ENCODE results near the gene TSHR. TPM values are rescaled to one million over a fixed set of nuclear protein-coding genes. Genes with fewer than 3 reads are reported as not detected.
"Not testable (repeated sequence)": the region's sequence is repeated elsewhere in the genome, so short reads cannot be mapped to it uniquely, and the experiment has no call there.

Gene TSHR
- total RNA-seq, 1 experiment from 2014 or later, result not detected

DNA sequence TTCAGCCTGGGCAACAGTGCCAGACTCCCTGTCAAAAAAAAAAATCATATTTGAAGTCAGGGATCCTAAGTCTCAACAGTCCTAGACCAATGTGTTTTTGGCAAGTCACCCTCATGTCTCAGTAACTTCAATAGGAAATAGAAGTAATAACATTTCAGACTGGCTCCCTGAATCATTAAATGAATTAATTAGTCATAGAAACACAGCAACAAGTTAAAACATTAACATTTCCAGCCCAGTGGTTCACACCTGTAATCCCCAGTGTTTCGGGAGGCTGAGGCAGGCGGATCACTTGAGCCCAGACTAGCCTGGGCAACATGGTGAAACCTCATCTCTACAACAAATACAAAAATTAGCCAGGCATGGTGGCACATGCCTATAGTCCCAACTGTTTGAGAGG lies 140.1 kb downstream of the TSHR start:
- no peak for DNase-seq (ENCODE audit: low read depth, low spot score)
- in situ Hi-C loops (cut with HindIII; ENCODE audit: low pct_unique_long_range_greater_than_20kb, low sequenced_read_pairs), result no loop called here

- DNase-seq (ENCODE audit: low read depth, low spot score), result no peak
- in situ Hi-C loops (cut with HindIII; ENCODE audit: low pct_unique_long_range_greater_than_20kb, low sequenced_read_pairs), result no loop called here
Measured at GRCh38 chr14:81096656-81097055, 141.2 kb downstream of the TSHR start.

DNA sequence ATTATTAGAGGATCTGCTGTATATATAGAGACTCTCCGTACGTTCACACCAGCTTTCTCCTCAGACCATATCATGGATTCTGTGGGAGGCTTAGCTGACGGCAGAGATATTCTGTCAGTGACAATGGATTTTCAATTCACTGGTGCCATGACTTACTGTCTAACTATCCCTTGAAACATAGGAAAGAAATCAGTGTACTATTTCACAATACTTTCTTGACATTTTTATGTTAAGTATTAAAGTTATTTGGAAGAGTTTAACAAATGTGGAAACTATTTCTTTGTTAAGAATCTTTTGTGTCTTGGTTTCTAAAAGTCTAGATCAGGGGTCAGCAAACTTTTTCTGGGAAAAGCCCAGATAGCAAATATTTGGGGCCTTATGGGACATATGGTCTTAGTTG lies 146.8 kb downstream of the TSHR start:
- in situ Hi-C loops (cut with HindIII; ENCODE audit: low pct_unique_long_range_greater_than_20kb, low sequenced_read_pairs), result no loop called here
- no peak for DNase-seq (ENCODE audit: low read depth, low spot score)

DNA sequence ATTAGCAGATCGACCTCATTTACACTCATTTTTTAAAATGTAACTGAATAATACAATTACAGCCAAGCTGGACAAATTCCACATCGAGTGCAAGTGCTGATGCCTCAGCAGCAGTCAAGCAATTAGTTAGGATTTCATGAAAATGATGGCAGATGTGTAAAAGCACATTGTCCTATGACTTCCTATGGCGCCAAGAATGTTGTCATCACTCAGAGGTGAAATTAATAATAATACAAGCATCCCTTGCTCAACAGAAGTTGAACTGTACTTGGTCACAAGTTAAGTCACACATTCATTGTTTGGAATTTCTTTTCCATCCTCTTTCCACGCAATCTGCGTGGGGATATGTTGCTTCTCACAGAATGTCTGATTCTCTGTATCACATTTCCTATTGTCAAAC lies 148.0 kb downstream of the TSHR start:
- no peak for DNase-seq (ENCODE audit: low read depth, low spot score)
- in situ Hi-C loops (cut with HindIII; ENCODE audit: low pct_unique_long_range_greater_than_20kb, low sequenced_read_pairs), result no loop called here

- in situ Hi-C loops (cut with HindIII; ENCODE audit: low pct_unique_long_range_greater_than_20kb, low sequenced_read_pairs), result no loop called here
- no peak for DNase-seq (ENCODE audit: low read depth, low spot score)
Measured at GRCh38 chr14:81105378-81105777, 150.0 kb downstream of the TSHR start.

GRCh38 chr14:81105961-81106360 lies 150.5 kb downstream of the TSHR start:
- in situ Hi-C loops (cut with HindIII; ENCODE audit: low pct_unique_long_range_greater_than_20kb, low sequenced_read_pairs), result no loop called here
- DNase-seq (ENCODE audit: low read depth, low spot score), result no peak

DNA sequence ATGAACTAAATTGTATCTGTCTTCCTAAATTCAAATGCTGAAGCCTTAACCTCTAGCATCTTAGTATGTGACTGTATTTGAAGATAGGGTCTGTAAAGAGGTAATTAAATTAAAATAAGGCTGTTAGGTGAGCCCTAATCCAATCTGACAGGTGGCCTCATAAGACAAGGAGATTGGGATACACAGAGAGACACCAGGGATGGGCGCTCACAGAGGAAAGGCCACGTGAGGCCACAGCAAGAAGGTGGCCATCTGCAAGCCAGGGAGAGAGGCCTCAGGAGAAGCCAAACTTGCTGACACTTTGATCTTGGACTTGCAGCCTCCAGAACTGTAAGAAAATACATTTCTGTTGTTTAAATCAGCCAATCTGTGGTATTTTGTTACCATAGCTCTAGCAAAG lies 154.8 kb downstream of the TSHR start:
- DNase-seq (ENCODE audit: low read depth, low spot score), result no peak
- in situ Hi-C loops (cut with HindIII; ENCODE audit: low pct_unique_long_range_greater_than_20kb, low sequenced_read_pairs), result no loop called here

DNA sequence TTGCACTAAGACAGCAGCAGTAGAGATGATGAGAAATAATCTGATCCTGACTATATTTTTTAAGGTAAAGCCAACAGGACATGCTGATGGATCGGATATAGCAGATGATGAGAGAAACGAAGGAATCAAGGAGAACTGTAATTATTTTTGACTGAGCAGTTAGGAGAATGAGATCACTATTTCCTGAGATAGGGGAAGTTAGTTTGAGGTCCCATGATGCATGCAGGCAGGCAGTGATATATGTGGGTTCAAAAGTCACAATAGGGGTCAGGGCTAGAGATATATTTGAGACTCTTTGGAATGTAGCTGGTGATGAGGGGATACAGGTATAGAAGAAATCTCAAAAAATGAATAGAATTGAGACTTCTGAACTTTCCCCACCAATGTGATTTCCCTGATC lies 157.8 kb downstream of the TSHR start:
- in situ Hi-C loops (cut with HindIII; ENCODE audit: low pct_unique_long_range_greater_than_20kb, low sequenced_read_pairs), result no loop called here
- no peak for DNase-seq (ENCODE audit: low read depth, low spot score)

- in situ Hi-C loops (cut with HindIII; ENCODE audit: low pct_unique_long_range_greater_than_20kb, low sequenced_read_pairs); DNase-seq (ENCODE audit: low read depth, low spot score): not testable (repeated sequence)
Measured at GRCh38 chr14:81113945-81114820, 158.8 kb downstream of the TSHR start.

DNA sequence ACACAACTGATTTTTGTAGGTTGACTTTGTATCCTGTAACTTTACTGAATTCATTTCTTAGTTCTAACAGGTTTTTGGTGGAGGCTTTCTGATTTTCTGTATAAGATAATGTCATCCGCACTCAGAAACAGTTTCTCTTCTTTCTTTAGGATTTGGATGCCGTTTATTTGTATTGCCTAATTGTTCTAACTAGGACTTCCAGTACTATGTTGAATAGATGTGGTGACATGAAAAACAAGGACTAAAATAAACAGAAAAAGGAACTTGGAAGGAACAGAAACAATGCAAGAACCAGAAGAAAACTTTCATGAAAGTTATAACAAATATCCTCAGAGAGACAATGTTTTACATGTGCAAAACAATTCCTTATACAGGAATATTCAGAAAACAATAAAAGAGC lies 165.1 kb downstream of the TSHR start:
- DNase-seq (ENCODE audit: low read depth, low spot score), result no peak
- in situ Hi-C loops (cut with HindIII; ENCODE audit: low pct_unique_long_range_greater_than_20kb, low sequenced_read_pairs), result no loop called here

GRCh38 chr14:81122326-81122725 lies 166.9 kb downstream of the TSHR start:
- in situ Hi-C loops (cut with HindIII; ENCODE audit: low pct_unique_long_range_greater_than_20kb, low sequenced_read_pairs), result no loop called here
- no peak for DNase-seq (ENCODE audit: low read depth, low spot score)

DNA sequence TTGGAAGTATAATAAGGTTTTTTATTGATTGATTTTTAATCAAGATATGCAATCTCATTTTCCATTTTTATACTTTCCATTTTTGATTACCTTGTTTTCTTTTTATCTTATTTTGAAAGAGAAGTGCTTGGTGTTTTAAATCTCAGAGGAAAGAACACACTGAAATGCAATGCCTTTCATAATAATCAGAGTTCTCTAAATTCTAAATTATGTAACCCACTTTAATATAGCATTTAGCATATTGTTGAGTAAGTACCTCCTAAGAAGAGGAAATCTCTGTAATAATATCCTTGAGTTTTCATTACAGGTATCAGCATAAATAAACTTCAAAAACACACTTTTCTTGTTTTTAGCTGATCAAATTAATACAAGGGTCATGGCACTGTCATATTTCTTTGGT lies 168.4 kb downstream of the TSHR start:
- DNase-seq (ENCODE audit: low read depth, low spot score), result no peak
- in situ Hi-C loops (cut with HindIII; ENCODE audit: low pct_unique_long_range_greater_than_20kb, low sequenced_read_pairs), result no loop called here

DNA sequence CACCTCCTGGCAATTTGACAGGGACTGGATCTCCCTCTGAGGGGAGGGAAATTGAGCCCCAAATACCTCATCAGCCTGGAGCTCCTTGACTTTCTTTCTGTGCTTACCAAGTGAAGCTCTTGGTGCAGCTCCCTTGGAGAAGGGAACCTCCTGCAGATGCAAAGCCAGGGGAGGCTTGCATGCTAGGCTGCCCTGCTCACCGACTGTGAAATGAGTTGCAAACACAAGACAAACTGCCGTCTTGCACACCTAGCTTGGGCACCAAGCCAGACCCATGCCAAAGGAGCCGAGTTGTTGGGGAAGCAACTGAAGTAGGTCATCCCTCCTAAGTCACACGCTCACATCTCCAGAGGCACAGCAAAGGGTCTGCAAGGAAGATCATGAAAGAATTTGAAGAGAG lies 170.1 kb downstream of the TSHR start:
- in situ Hi-C loops (cut with HindIII; ENCODE audit: low pct_unique_long_range_greater_than_20kb, low sequenced_read_pairs), result no loop called here

GRCh38 chr14:81127785-81128184 lies 172.4 kb downstream of the TSHR start:
- in situ Hi-C loops (cut with HindIII; ENCODE audit: low pct_unique_long_range_greater_than_20kb, low sequenced_read_pairs), result no loop called here
- no peak for DNase-seq (ENCODE audit: low read depth, low spot score)

More for the DNA sequence above, 170.1 kb downstream of the TSHR start:
- DNase-seq (ENCODE audit: low read depth, low spot score), result no peak

GRCh38 chr14:81129242-81129641 lies 173.8 kb downstream of the TSHR start:
- in situ Hi-C loops (cut with HindIII; ENCODE audit: low pct_unique_long_range_greater_than_20kb, low sequenced_read_pairs), result no loop called here
- no peak for DNase-seq (ENCODE audit: low read depth, low spot score)

DNA sequence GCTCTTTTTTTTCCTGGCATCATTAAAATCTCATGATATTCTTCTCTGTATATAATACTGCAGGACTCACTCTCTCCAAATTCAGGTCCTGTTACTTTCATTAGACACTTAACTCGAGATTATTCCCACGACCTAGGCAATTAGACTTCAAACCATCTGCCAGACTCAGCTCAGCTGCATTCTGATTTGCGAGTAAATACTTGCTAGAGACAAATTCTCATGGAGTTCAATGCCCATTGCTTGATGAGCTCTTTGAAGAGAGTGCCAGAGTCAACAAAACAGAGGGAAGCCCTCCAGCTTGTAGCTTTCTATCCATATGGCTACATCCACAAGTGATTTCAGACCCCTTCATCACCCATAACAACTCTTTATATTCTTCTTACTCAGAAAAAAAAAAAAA lies 177.0 kb downstream of the TSHR start:
- in situ Hi-C loops (cut with HindIII; ENCODE audit: low pct_unique_long_range_greater_than_20kb, low sequenced_read_pairs), result no loop called here
- no peak for DNase-seq (ENCODE audit: low read depth, low spot score)

- DNase-seq (ENCODE audit: low read depth, low spot score), result no peak
- in situ Hi-C loops (cut with HindIII; ENCODE audit: low pct_unique_long_range_greater_than_20kb, low sequenced_read_pairs), result no loop called here
Measured at GRCh38 chr14:81133400-81133799, 178.0 kb downstream of the TSHR start.

DNA sequence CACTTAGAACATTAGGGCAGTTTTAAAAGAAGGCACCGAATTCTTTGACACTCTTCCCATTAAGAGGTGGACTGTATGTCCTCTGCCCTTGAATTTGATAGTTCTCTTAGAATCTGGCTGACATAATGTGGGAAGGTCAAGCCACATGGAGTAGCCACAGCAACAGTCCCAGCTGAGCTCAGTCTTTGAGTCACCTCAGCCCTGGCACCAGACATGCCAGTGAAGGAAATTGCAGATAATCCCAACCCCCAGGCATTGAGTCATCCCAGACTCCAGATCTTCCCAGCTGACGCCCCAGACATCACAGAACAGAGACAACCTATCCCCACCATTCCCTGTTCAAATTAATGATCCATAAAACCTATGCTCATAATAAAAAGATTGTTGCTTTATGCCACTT lies 181.9 kb downstream of the TSHR start:
- no peak for DNase-seq (ENCODE audit: low read depth, low spot score)
- in situ Hi-C loops (cut with HindIII; ENCODE audit: low pct_unique_long_range_greater_than_20kb, low sequenced_read_pairs), result no loop called here

GRCh38 chr14:81138429-81138828 lies 183.0 kb downstream of the TSHR start:
- DNase-seq (ENCODE audit: low read depth, low spot score), result no peak
- in situ Hi-C loops (cut with HindIII; ENCODE audit: low pct_unique_long_range_greater_than_20kb, low sequenced_read_pairs), result no loop called here

GRCh38 chr14:81141426-81141825 lies 186.0 kb downstream of the TSHR start:
- DNase-seq (ENCODE audit: low read depth, low spot score), result no peak
- in situ Hi-C loops (cut with HindIII; ENCODE audit: low pct_unique_long_range_greater_than_20kb, low sequenced_read_pairs), result no loop called here

All from SK-MEL-5 (cell line).